ENCODE results near the gene LCMT1.

Gene LCMT1

DNA sequence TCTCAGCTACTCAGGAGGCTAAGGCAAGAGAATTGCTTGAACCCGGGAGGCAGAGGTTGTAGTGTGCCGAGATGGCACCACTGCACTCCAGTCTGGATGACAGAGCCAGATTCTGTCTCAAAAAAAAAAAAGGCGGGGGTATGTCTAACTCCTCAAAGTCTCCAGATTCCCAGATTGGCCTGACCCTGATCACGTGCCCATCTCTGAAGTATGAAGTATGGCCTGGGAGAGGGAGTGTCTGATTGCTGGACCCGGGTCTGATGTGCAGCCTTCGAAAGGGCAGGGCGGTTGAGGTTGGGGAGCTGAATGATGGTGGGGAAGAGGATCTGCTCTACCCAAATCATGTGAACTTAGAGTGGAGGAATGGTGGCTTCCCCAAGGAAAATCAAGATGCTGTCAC, 87.9 kb downstream of the LCMT1 start:
- no peak for DNase-seq (ENCODE audit: low spot score)

DNA sequence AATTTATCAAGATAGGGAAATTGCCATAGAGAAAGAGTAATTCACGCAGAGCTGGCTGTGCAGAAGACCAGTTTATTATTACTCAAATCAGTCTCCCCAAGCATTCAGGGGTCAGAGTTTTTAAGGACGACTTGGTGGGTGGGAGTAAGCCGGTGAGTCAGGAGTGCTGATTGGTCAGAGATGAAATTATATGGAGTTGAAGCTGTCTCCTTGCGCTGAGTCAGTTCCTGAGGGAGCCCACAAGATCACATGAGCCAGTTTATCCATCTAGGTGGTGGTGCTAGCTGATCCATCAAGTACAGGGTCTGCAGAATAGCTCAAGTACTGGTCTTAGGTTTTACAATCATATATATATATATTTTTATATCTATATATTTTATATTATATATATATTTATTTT, 99.2 kb downstream of the LCMT1 start:
- DNase-seq (ENCODE audit: low spot score) = peak; percentile 88

GRCh38 chr16:25212636-25213035, 101.1 kb downstream of the LCMT1 start:
- DNase-seq (ENCODE audit: low spot score) = no peak

- no peak for DNase-seq (ENCODE audit: low spot score)
Measured at GRCh38 chr16:25213709-25214397, 102.3 kb downstream of the LCMT1 start.

DNA sequence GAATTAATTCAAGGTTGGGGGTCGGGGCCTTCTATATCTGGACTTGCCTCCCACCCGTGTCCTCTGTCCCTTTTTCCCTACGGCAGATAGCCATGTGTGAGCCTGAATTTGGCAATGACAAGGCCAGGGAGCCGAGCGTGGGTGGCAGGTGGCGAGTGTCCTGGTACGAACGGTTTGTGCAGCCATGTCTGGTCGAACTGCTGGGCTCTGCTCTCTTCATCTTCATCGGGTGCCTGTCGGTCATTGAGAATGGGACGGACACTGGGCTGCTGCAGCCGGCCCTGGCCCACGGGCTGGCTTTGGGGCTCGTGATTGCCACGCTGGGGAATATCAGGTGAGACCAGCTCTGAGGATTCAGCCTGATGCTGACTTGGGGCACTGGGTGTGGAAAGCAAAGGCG, 105.6 kb downstream of the LCMT1 start:
- DNase-seq (ENCODE audit: low spot score) = no peak

- no peak for DNase-seq (ENCODE audit: low spot score)
Measured at GRCh38 chr16:25217921-25218320, 106.4 kb downstream of the LCMT1 start.

- no peak for DNase-seq (ENCODE audit: low spot score)
Measured at GRCh38 chr16:25219070-25219737, 107.7 kb downstream of the LCMT1 start.

GRCh38 chr16:25222959-25223358, 111.4 kb downstream of the LCMT1 start:
- no peak for DNase-seq (ENCODE audit: low spot score)

DNA sequence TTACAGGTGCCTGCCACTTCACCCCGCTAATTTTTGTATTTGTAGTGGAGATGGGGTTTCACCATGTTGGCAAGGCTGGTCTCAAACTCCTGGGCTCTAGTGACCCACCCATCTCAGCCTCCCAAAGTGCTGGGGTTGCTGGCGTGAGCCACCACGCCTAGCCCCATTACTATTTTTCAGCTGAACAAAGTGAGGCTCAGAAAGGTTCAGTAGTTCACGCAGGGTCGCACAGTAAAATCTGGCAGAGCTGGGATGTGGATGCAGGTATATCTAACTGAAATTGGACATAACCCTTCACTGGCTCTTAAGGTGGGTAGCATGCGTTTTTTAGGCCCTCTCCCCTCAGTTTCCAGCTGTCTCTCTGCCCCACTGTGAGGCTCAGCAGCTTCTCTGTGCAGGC, 112.4 kb downstream of the LCMT1 start:
- DNase-seq (ENCODE audit: low spot score) = no peak

DNA sequence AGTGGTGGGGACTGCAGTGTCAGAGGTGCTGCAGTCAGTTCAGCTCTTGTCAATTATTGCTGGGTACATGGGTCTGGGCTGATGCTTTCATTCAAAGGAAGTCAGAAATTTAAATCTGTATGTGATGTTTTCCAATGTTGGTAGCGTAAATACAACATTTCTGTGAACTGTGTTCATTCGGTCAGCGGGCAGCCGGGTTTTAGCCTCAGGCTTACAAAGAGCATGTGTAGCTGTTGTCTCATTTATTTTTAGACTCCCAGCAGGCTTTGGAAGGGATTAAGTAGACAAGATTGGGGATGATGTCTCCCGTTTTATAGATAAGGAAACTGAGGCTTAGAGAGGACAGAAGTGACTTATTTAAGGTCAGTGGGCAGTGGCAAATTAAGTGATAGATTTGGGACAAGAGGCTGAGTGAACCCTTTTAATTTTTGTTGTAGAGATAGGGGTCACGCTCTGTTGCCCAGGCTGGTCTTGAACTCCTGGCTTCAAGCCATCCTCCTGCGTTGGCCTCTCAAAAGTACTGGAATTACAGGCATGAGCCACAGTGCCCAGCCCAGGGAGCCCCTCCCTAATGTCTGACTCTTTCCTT, 113.3 kb downstream of the LCMT1 start:
- DNase-seq (ENCODE audit: low spot score) = no peak
